ENCODE data around the gene LRFN4. TPM values are rescaled to one million over a fixed set of nuclear protein-coding genes. Genes with fewer than 3 reads are reported as not detected.

The LRFN4 gene
- total RNA-seq, 3 donors from 2014 or later, result 26.7 to 39.9 (median 28.8) TPM

DNA sequence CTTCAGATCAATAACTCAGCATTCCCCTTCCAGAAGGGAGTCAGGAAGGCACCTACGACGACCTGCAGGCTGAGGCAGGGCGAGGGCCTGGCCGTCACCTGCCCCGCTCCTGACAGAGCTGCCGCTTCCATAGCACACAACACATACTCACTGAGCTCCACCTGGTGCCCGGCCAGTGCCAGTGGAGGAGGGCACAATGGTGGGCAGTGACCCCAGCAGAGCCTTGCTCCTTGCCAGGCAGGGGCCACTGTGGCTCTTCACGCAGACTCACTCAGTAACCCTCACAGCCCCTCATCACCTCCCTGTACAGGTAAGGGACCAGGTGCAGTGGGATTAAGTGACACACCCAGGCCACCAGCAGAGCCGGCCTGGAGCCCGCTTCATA, 24.6 kb downstream of the LRFN4 start:
- DNase-seq, result no peak
- H3K27me3 Mint-ChIP-seq (ENCODE audit: low read depth), result no peaks in the 10 kb centered on the region
- H3K9me3 Mint-ChIP-seq, result no peaks in the 10 kb centered on the region
- H3K36me3 Mint-ChIP-seq (ENCODE audit: insufficient read depth), result no peaks in the 10 kb centered on the region
- H3K4me1 Mint-ChIP-seq (ENCODE audit: low read depth), result peaks cover 14% of the 10 kb centered on the region
- H3K4me3 Mint-ChIP-seq, result no peak overlapping the region
- ATAC-seq, result no peak

DNA sequence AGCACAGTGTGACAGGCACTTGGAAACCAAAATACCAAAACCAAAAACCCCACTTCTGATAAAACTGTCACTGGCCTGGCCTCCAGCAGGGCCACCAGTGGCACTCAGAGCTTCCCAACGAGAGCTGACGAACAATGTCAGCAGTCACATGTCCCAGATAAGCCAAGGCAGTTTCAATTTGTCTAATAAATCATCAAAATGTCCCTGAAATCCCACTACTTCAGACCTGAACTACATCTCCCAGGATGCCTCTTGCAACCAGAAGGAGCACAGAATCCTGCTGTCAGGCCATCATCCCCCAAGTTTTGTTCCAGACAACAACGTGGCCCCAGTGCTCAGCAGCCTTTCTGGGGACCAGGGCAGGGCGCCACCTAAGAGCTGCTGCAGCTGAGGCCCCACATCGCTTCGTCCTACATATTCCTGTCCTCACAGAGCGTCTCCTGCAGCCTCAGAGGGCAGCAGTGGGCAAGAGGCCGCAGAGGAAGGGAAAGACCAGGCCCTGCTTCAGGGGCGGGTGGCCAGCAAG, 25.1 kb downstream of the LRFN4 start:
- no peaks in the 10 kb centered on the region for H3K9me3 Mint-ChIP-seq
- no peak overlapping the region for H3K4me3 Mint-ChIP-seq
- H3K4me1 Mint-ChIP-seq (ENCODE audit: low read depth), result peaks cover 14% of the 10 kb centered on the region
- H3K36me3 Mint-ChIP-seq (ENCODE audit: insufficient read depth), result no peaks in the 10 kb centered on the region
- no peak for DNase-seq
- ATAC-seq, result no peak
- no peaks in the 10 kb centered on the region for H3K27me3 Mint-ChIP-seq (ENCODE audit: low read depth)

DNA sequence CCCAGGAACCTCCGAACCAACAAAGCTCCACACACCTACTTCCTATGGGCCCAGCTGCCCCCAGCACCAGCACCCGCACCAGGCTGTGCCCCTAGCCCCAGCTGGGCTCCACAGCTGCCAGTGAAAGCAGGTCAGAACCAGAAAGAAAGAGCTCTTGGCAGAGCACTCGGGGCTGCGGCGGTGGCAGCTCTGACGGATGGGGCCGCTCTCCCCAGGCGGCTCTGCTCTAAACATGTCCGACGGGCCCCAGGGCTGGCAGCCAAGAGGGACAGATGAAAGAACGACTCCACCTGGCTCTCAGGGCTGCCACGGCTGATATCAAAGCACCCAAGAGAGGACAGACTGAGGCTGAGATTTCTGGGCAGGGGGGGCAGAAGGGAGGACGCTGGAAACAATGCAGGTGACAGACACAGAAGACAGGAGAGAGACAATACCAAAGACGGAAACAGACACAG, 25.7 kb downstream of the LRFN4 start:
- no peak for DNase-seq
- H3K4me1 Mint-ChIP-seq (ENCODE audit: low read depth), result peaks cover 14% of the 10 kb centered on the region
- no peaks in the 10 kb centered on the region for H3K9me3 Mint-ChIP-seq
- H3K27me3 Mint-ChIP-seq (ENCODE audit: low read depth), result no peaks in the 10 kb centered on the region
- no peak overlapping the region for H3K4me3 Mint-ChIP-seq
- H3K36me3 Mint-ChIP-seq (ENCODE audit: insufficient read depth), result no peaks in the 10 kb centered on the region
- ATAC-seq, result no peak

DNA sequence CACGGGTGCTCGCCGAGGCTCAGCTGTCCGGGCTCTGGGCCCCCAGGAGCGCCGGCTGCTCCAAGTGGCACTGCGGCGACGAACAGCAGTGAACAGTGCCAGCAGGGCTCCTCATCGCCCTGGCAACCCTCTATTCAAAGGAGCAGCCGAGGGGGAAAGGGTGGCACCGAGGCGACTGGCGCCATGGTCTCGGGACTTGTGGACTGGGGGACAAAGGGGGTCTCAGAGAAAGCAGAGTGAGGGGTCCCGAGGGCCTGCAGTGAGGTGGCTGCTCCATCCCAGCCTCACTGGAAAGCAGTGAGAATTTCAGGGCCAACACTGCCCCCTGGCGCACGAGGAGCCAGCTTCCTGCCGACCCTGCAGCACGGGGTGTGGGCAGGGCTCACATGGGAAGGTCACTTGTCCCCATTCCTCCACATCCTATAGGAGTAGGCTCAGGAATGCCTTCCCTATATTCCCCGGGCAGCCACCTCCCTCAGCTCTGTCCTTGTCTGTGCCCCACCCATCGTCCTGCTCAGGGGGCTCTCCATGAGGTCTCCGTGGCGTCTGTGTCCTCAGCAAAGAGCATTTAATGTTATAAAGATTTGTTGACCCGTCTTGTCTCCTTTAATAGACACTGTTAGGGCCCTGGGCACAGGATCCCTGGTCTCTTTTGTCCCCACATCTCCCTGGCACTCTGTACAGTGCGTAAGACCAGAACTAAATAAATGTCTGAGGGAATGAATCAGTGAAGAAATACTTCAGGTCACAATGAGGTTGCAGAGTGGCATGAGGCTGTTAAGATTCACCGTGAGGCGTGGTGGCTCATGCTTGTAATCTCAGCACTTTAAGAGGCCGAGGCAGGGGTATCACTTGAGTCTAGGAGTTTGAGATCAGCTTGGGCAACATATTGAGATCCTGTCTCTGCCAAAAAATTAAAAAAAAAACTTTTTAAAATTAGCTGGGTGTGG, 26.4 kb downstream of the LRFN4 start:
- H3K4me3 Mint-ChIP-seq, result no peak overlapping the region
- DNase-seq, result peak; percentile 50
- H3K36me3 Mint-ChIP-seq (ENCODE audit: insufficient read depth), result no peaks in the 10 kb centered on the region
- H3K9me3 Mint-ChIP-seq, result no peaks in the 10 kb centered on the region
- peak; percentile 75 to 80 for ATAC-seq
- H3K27me3 Mint-ChIP-seq (ENCODE audit: low read depth), result no peaks in the 10 kb centered on the region
- H3K4me1 Mint-ChIP-seq (ENCODE audit: low read depth), result peaks cover 14% of the 10 kb centered on the region

DNA sequence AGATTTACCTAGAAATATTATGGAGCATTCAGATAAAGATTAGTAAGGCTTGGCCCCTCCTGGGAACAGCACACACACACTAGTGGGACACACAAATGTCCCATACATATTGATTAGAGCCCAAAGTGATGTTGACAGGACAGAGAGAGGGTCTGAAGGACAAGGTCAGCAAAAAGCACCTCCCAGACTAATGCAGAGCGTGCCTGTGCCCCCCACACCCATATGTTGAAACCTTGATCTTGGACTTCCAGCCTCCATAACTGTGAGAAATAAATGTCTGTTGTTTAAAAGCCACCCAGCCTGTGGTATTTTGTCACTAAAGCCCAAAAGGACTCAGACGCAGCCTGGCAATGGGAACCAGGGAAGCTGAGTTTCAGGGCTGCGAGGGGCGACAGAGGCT, 27.6 kb downstream of the LRFN4 start:
- no peak overlapping the region for H3K4me3 Mint-ChIP-seq
- ATAC-seq (no peak), DNase-seq (no peak)
- H3K36me3 Mint-ChIP-seq (ENCODE audit: insufficient read depth), result no peaks in the 10 kb centered on the region
- no peaks in the 10 kb centered on the region for H3K27me3 Mint-ChIP-seq (ENCODE audit: low read depth)
- H3K9me3 Mint-ChIP-seq, result no peaks in the 10 kb centered on the region
- H3K4me1 Mint-ChIP-seq (ENCODE audit: low read depth), result peaks cover 14% of the 10 kb centered on the region

DNA sequence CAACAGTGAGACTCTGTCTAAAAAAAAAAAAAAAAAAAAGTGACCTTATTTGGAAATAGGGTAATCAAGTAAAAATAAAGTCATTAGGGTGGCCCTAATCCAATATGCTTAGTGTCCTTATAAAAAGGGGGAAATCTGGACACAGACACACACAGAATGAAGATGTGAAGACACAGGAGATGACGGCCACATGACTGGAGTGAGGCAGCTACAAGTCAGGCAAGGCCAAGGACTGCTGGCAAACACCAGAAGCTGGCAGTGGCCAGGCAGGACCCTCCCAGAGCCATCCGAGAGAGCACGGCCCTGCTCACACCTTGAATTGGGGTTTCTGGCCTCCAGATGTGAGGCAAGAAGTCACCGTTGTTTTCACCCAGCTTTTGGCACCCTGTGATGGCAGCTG, 28.6 kb downstream of the LRFN4 start:
- no peak overlapping the region for H3K4me3 Mint-ChIP-seq
- no peaks in the 10 kb centered on the region for H3K9me3 Mint-ChIP-seq
- no peaks in the 10 kb centered on the region for H3K36me3 Mint-ChIP-seq (ENCODE audit: insufficient read depth)
- peaks cover 10% of the 10 kb centered on the region for H3K4me1 Mint-ChIP-seq (ENCODE audit: low read depth)
- DNase-seq, result no peak
- ATAC-seq, result no peak
- H3K27me3 Mint-ChIP-seq (ENCODE audit: low read depth), result no peaks in the 10 kb centered on the region

DNA sequence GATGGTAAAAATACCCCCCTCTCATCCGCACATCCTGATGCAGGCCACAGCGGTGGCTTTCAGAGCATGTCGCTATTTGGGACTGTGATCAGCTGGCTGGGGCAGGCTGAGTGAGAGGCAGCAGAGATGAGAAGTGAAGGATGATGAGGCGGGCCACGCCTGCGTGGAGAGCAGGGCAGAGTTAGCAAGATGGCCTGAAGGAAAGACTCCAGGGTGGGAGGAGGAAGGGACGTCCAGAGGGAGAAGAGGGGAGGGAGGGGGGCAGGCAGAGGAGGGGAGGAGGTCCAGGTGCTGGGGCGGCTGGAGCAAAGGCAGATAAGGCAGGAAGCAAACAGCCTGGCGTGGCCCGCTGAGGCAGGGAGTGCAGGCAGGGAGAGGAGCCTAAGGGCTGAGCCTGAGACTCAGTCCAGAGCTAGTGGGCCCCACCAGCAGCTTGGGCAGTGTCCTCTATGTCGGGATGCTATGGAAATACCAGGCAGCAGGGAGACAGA, 29.1 kb downstream of the LRFN4 start:
- Mint-ChIP-seq H3K4me3 (no peak overlapping the region), H3K9me3 (no peaks in the 10 kb centered on the region), H3K27me3 (ENCODE audit: low read depth) (no peaks in the 10 kb centered on the region), H3K4me1 (ENCODE audit: low read depth) (peaks cover 5% of the 10 kb centered on the region), H3K36me3 (ENCODE audit: insufficient read depth) (no peaks in the 10 kb centered on the region)
- ATAC-seq (no peak), DNase-seq (no peak)

DNA sequence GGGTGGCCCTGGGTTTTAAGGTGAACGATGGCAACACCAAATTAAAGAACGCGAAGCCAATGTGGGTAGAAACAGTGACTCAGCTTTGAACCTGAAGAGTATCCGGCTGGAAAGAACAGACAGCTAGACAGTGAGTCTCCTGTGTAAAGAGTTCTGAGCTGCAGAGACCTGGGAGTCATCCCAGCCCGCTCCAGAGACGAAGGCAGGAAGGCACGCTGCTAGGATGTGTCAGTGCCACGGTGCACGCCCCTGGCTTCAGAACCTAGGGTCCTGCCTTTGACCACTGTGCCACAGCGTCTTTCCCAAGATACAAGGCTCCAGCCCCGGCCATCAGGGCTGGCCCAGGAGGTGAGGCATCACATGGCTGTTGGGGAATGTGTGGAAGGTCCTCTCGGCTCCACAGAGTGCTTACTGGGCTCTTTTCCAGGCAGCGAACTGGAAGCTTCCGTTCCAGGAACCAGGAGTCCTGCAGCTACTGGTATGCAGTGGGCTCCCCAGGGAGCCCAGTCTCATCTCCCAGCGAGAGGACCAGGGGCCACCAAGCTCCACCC, 29.9 kb downstream of the LRFN4 start:
- Mint-ChIP-seq H3K4me3 (no peak overlapping the region), H3K36me3 (ENCODE audit: insufficient read depth) (no peaks in the 10 kb centered on the region), H3K9me3 (no peaks in the 10 kb centered on the region), H3K4me1 (ENCODE audit: low read depth) (peaks cover under 1% of the 10 kb centered on the region), H3K27me3 (ENCODE audit: low read depth) (no peaks in the 10 kb centered on the region)
- ATAC-seq, result no peak
- no peak for DNase-seq

DNA sequence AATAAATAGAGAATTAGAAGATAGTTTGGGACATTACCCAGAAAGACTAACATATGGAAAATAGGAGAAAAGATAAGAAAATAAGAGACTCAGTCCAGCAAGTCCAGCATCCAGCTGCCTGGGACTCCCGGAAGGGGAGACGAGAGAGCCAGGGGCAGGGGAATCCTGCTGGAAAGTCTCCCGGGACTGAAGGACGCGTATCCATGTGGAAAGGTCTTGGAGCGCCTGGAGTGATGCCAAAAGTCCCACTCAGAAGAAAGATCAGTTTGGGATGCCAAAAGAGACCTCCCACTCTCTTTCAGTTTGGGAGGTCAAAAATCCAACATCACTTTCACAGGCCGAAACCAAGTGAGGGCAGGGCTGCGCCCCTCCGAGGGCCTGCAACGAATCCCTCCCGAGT, 30.7 kb downstream of the LRFN4 start:
- Mint-ChIP-seq H3K36me3 (ENCODE audit: insufficient read depth) (no peaks in the 10 kb centered on the region), H3K9me3 (no peaks in the 10 kb centered on the region), H3K4me1 (ENCODE audit: low read depth) (peaks cover 8% of the 10 kb centered on the region), H3K4me3 (no peak overlapping the region), H3K27me3 (ENCODE audit: low read depth) (peaks cover 4% of the 10 kb centered on the region)
- no peak for DNase-seq
- no peak for ATAC-seq

DNA sequence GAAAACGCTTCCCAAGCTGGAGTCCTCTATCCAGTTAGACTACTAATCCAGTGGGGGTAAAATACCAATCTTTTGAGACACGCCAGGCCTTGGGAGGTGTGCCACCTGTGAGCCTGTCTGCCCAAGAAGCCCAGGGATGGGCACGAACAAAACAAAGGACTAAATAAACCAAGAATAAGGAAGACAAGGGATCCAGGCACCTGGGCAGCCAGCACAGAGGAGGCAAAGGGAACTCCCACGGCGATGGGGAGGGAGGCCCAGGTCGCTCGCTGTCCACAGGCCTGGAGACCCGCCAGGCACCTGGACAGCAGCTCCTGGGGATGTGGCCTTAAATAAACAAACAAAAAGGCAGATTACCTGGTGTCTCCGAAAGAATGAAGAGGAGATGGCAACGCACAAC, 31.4 kb downstream of the LRFN4 start:
- Mint-ChIP-seq H3K4me3 (no peak overlapping the region), H3K36me3 (ENCODE audit: insufficient read depth) (no peaks in the 10 kb centered on the region), H3K27me3 (ENCODE audit: low read depth) (peaks cover 4% of the 10 kb centered on the region), H3K4me1 (ENCODE audit: low read depth) (peaks cover 8% of the 10 kb centered on the region), H3K9me3 (no peaks in the 10 kb centered on the region)
- ATAC-seq (no peak), DNase-seq (no peak)

DNA sequence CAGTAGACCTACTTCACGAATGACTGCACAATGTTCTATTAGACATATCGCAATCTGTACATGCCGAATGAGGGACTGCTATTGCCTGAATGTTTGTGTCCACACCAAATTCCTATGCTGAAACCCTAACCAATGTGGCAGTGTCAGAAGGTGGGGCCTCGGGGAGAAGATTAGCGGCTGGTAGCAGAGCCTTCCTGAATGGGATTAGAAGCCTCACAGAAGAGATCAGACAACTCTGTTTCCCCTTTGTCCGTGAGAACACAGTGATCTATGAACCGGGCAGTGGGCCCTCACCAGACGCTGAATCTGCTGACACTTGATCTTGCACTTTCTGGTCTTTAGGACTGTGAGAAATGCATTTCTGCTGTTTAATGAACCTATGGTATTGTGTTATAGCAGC, 33.1 kb downstream of the LRFN4 start:
- DNase-seq (no peak), ATAC-seq (no peak)
- Mint-ChIP-seq H3K4me3 (no peak overlapping the region), H3K36me3 (ENCODE audit: insufficient read depth) (no peaks in the 10 kb centered on the region), H3K27me3 (ENCODE audit: low read depth) (peaks cover 4% of the 10 kb centered on the region), H3K4me1 (ENCODE audit: low read depth) (peaks cover 8% of the 10 kb centered on the region), H3K9me3 (no peaks in the 10 kb centered on the region)

DNA sequence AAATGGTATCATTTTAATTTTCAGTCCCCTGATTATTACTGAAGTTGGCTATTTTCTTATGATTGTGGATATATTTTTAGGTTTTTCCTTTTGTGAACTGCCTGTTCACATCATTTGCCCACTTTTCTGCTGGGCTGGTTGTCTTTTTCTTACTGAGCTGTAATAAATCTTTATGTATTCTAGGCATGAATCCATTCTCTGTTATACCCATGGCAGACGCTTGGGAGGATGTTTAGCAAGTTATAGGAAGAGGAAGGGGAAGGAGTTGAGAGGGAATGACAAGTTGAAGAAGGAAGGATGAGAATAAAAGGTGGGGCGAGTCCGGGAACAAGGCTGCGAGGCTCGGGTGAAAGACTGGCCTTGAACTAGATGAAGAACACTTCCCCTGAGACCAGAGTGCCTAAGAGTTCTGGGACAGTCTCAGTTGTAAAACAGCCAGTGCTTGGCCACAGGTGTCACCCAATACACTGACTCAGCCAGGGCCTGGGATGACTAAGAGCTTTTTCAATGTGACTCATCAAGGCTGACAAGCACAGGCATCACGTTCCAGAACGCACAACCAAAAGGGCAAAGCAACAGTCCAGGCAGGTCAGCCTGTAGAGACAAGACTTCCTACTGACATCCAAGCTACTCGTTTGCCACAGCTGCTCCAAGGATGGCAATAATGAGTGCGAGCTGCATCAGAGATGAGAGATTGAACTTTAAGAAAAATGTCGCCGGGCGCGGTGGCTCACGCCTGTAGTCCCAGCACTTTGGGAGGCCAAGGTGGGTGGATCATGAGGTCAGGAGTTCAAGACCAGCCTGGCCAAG, 35.2 kb downstream of the LRFN4 start:
- H3K36me3 Mint-ChIP-seq (ENCODE audit: insufficient read depth), result no peaks in the 10 kb centered on the region
- peak; percentile 100 for ATAC-seq
- H3K4me3 Mint-ChIP-seq, result no peak overlapping the region
- no peaks in the 10 kb centered on the region for H3K9me3 Mint-ChIP-seq
- DNase-seq, result no peak
- H3K4me1 Mint-ChIP-seq (ENCODE audit: low read depth), result peaks cover 8% of the 10 kb centered on the region
- peaks cover 4% of the 10 kb centered on the region for H3K27me3 Mint-ChIP-seq (ENCODE audit: low read depth)

DNA sequence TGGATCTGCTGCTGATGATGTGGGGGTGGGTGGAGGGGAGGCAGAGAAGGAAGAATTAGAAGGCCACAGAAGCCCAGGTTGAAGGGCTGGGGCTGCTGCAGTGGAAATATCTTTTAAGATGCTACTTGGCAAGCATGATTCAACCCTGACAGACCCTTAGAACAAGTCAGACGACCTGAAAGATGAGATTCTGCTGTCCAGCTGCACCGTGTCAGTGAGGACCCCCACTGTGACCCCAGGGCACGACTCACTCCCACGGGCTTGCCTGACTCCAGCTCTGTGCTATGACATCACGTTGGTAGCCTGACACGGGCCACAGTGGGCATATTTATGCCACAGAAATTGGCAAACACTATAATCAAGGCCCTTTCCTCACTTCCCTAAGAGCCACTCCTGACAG, 36.0 kb downstream of the LRFN4 start:
- Mint-ChIP-seq H3K4me3 (no peak overlapping the region), H3K36me3 (ENCODE audit: insufficient read depth) (no peaks in the 10 kb centered on the region), H3K4me1 (ENCODE audit: low read depth) (peaks cover 8% of the 10 kb centered on the region), H3K27me3 (ENCODE audit: low read depth) (peaks cover 4% of the 10 kb centered on the region), H3K9me3 (no peaks in the 10 kb centered on the region)
- ATAC-seq (no peak), DNase-seq (no peak)

DNA sequence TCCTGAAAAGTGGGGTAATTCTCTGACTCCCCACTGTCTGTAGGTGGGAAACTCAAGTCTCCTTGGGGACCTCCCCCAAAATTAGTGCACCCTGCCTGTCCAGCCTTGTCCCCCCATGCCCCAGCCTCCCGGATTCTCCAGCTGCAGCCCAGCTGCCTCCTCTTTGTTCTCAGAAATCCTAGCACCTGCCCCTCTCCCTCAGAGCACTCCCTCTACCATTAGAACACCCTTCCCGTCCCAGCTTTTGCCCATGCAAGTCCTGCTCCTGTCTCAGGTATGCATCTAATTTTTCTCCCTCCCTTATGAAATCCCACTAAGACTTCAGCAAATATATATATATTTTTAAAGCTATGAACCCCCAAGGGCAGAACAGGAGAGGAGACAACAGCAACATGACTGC, 37.3 kb downstream of the LRFN4 start:
- H3K9me3 Mint-ChIP-seq, result no peaks in the 10 kb centered on the region
- no peak for DNase-seq
- H3K4me3 Mint-ChIP-seq, result no peak overlapping the region
- H3K4me1 Mint-ChIP-seq (ENCODE audit: low read depth), result peaks cover 8% of the 10 kb centered on the region
- H3K27me3 Mint-ChIP-seq (ENCODE audit: low read depth), result peaks cover 4% of the 10 kb centered on the region
- no peaks in the 10 kb centered on the region for H3K36me3 Mint-ChIP-seq (ENCODE audit: insufficient read depth)
- no peak for ATAC-seq
